HepG2 (cell line): ENCODE data around the gene MTHFD1L. TPM values are rescaled to one million over a fixed set of nuclear protein-coding genes. Genes with fewer than 3 reads are reported as not detected.

Experiments
- HMGXB4 ChIP-seq, 2 experiments: sonication (generic) in 1 of 2; formaldehyde crosslinking in 1 of 2; IDR thresholded peaks; 2 replicates each; pipeline versions ENCODE4 v1.4.0 to v1.6.1; 2018 to 2020; ENCODE audit warnings: missing genetic modification reagents in 2 of 2, borderline replicate concordance in 1 of 2, low read depth in 1 of 2, mild to moderate bottlenecking in 1 of 2, missing biosample characterization in 1 of 2
- HNF4A ChIP-seq: sonication (generic); formaldehyde crosslinking; IDR thresholded peaks from 2 replicates; pipeline ENCODE4 v1.4.0; 2020; ENCODE audit warnings: missing genetic modification reagents
- NR2F6 ChIP-seq, 2 experiments: IDR thresholded peaks; 2 replicates each; pipeline ENCODE4 v1.6.1; 2016; ENCODE audit warnings: antibody characterized with exemption in 1 of 2, mild to moderate bottlenecking in 1 of 2
- PPARG ChIP-seq: conservative IDR thresholded peaks from 2 replicates; pipeline ENCODE4 v1.6.1; 2016; ENCODE audit warnings: missing biosample characterization, missing genetic modification reagents
- RAD21 ChIP-seq: fragments of 450-650 bp; formaldehyde crosslinking; IDR thresholded peaks from 2 replicates; pipeline ENCODE4 v1.5.0; 2020; ENCODE audit warnings: mild to moderate bottlenecking
- STAG1 ChIP-seq: sonication (generic); formaldehyde crosslinking; IDR thresholded peaks from 2 replicates; pipeline ENCODE4 v1.4.0; 2020; ENCODE audit warnings: missing genetic modification reagents
- ZBTB21 ChIP-seq: sonication (generic); formaldehyde crosslinking; IDR thresholded peaks from 2 replicates; pipeline ENCODE4 v1.4.0; 2020; ENCODE audit warnings: missing genetic modification reagents
- ZBTB40 ChIP-seq, 2 experiments: fragments of 450-650 bp in 1 of 2; sonication (generic) in 1 of 2; formaldehyde crosslinking in 1 of 2; IDR thresholded peaks; 2 replicates each; pipeline versions ENCODE4 v1.6.1 to v1.8.0; 2016 to 2022; ENCODE audit warnings: antibody characterized with exemption in 1 of 2, mild to moderate bottlenecking in 1 of 2, missing genetic modification reagents in 1 of 2
- ZFP36L1 ChIP-seq: sonication (generic); formaldehyde crosslinking; IDR thresholded peaks from 2 replicates; pipeline ENCODE4 v1.8.0; 2022; ENCODE audit warnings: mild to moderate bottlenecking, missing genetic modification reagents, moderate library complexity
- ZNF790 ChIP-seq: sonication (generic); formaldehyde crosslinking; IDR thresholded peaks from 2 replicates; pipeline ENCODE4 v1.8.0; 2022; ENCODE audit warnings: missing genetic modification reagents, mild to moderate bottlenecking, borderline replicate concordance
- polyA plus RNA-seq, 8 experiments: library from polyadenylated mRNA; depleted of rRNA in 3 of 8; stranded (reverse) in 7 of 8; unstranded in 1 of 8; fragments of >200 nt; fragmentation: Illumina TruSeq in 4 of 8; extraction: Trizol in 4 of 8; gene quantifications; 2 replicates each; pipeline versions ENCODE4 v1.2.1 to v1.2.3, GENCODE V29; 2011 to 2016; ENCODE audit warnings: low read depth in 4 of 8, missing spikeins in 1 of 8, mixed read lengths in 1 of 8; ENCODE audit not compliant: insufficient read depth in 1 of 8
- total RNA-seq, 5 experiments: library from RNA; depleted of rRNA; stranded (reverse); fragments of >200 nt; fragmentation: Illumina TruSeq; extraction: Trizol; gene quantifications; 2 replicates each; pipeline ENCODE4 v1.2.3, GENCODE V29; 2016; ENCODE audit warnings: low read depth in 1 of 5
- TF ChIP-seq, protein P1 (sequence below): sonication (generic); formaldehyde crosslinking; IDR thresholded peaks from 2 replicates; pipeline ENCODE4 v1.5.1; 2020; ENCODE audit warnings: missing genetic modification reagents, mild to moderate bottlenecking, borderline replicate concordance

MTHFD1L gene
- total and polyA plus RNA-seq, 2 of the 13 experiments (the other 11 are each of a cell fraction or from before 2014, with no cell fraction given) = 24.0 to 39.6 TPM

DNA sequence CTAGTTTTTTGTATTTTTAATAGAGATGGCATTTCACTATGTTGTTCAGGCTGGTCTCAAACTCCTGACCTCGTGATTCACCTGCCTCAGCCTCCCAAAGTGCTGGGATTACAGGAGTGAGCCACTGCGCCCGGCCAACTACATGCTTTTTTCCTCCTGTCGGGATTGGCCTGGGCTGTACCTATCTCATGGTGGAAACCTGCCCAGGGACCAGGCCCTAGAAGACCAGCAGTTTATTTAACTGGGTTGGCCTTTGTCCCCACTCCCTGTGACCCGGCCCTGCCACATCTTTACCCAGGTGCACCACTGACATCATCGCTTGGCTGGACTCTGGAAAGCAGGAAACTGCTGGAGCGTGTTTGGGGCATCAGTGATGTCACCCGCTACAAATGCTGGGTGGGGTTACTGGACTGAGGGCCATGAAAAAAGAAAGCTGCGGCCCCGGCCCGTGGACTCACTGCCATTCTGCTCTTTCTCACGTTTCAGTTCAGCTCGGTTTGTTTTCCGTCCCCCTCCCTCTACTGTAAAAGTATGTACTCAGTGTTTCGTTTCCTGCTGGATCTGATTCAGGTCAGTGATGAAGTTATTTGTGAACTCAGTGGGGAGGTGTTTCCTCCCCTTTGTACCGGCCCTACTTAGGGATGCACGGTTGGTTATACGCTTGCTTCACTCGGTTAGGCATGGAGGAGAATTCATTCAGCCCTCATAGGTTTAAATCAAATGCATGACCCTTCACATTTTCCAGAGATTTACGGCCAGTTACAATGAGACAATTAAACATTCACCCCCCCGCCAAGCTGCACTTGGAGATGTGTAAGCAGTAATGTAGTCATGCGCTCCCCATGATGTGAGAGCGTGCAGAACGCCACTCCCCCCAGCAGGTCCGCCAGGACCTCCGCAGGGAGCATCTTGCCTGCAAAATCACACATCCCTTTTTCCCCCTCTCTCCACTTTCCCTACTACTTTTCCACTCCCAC, 179.3 kb downstream of the MTHFD1L start (continued):
- TF ChIP-seq ZBTB40 (IDR thresholded peaks at IDR 0.05) = no peak
- TF ChIP-seq ZBTB40 (CRISPR knock-in tag; IDR thresholded peaks at IDR 0.05) = no peak
- peak; percentile 75 for TF ChIP-seq PPARG (CRISPR knock-in tag)
- TF ChIP-seq ZNF790 (CRISPR knock-in tag) = no peak
- peak; percentile 96 for TF ChIP-seq ZBTB21 (CRISPR knock-in tag)
- TF ChIP-seq HMGXB4 (CRISPR knock-in tag; IDR thresholded peaks at IDR 0.05; ENCODE audit: borderline replicate concordance in 1 of 2, low read depth in 1 of 2) = peak in 1 of 2 experiments; percentile 48; a peak in 1 of 4 replicates
- TF ChIP-seq NR2F6 (IDR thresholded peaks at IDR 0.05) = peak; percentile 63
- peak; percentile 82 for TF ChIP-seq NR2F6 (CRISPR knock-in tag; IDR thresholded peaks at IDR 0.05)
- TF ChIP-seq STAG1 (CRISPR knock-in tag) = peak; percentile 22; the same call in 1 of the 2 replicates
- TF ChIP-seq HNF4A (CRISPR knock-in tag) = peak; percentile 80
- 0 out of 2 replicates have a peak, but pooled peaks have one; percentile 7 for TF ChIP-seq RAD21 (CRISPR knock-in tag)
- TF ChIP-seq, protein P1, sequence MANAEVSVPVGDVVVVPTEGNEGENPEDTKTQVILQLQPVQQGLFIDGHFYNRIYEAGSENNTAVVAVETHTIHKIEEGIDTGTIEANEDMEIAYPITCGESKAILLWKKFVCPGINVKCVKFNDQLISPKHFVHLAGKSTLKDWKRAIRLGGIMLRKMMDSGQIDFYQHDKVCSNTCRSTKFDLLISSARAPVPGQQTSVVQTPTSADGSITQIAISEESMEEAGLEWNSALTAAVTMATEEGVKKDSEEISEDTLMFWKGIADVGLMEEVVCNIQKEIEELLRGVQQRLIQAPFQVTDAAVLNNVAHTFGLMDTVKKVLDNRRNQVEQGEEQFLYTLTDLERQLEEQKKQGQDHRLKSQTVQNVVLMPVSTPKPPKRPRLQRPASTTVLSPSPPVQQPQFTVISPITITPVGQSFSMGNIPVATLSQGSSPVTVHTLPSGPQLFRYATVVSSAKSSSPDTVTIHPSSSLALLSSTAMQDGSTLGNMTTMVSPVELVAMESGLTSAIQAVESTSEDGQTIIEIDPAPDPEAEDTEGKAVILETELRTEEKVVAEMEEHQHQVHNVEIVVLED (CRISPR knock-in tag) = peak; percentile 22; the same call in 1 of the 2 replicates
- 0 out of 2 replicates have a peak, but pooled peaks have one; percentile 48 for TF ChIP-seq ZFP36L1
